Posterior cingulate gyrus (tissue), 11 donors: ENCODE data around the gene INTS1.
A peak's percentile ranks its signal among the peaks of the same experiment; 100 is the strongest.

Experiments
- DNase-seq, 10 donors: peaks; one replicate each; pipeline versions ENCODE4 v3.0.0 to v3.0.0-alpha.2; 2020 to 2021; ENCODE audit warnings: mixed read lengths in 3 of 10
- intact Hi-C: fragments of 100-400 bp; cut with DNase I; formaldehyde crosslinking; loops from one replicate; pipeline ENCODE4 v1.15.1; 2023

Gene INTS1

GRCh38 chr7:1421020-1421790 lies 83.0 kb downstream of the INTS1 start:
- peak in 1 of 10 donors; percentile 76 for DNase-seq
- intact Hi-C loops = no loop called here
